Stimulated activated memory B cell treated with anti-CD40 and anti-IgM and Interleukin-4, amounts not matched to agents 10 μg/mL and 1 μg/mL and 100 μg/mL, for 72 hours (primary cell): ENCODE measurements around the gene LENG8.
A peak's percentile ranks its signal among the peaks of the same experiment; 100 is the strongest.
"Not testable (repeated sequence)": the region's sequence is repeated elsewhere in the genome, so short reads cannot be mapped to it uniquely, and the experiment has no call there.

Source experiments
- ATAC-seq: fragments of 150-1000 bp; cut with Tn5 transposase; 2 replicates; pipeline ENCODE4 v1.10.0; 2021
- H3K27ac Mint-ChIP-seq: one replicate; pipeline ENCODE4 v1.8.0; 2022; ENCODE audit warnings: mild to moderate bottlenecking, mixed read lengths
- H3K27me3 Mint-ChIP-seq: one replicate; pipeline ENCODE4 v1.8.0; 2022; ENCODE audit warnings: mixed read lengths
- H3K36me3 Mint-ChIP-seq: one replicate; pipeline ENCODE4 v1.8.0; 2022; ENCODE audit warnings: mixed read lengths
- H3K4me1 Mint-ChIP-seq: one replicate; pipeline ENCODE4 v1.8.0; 2022; ENCODE audit warnings: mixed read lengths
- H3K4me3 Mint-ChIP-seq: one replicate; pipeline ENCODE4 v1.8.0; 2022; ENCODE audit warnings: mild to moderate bottlenecking, moderate library complexity, mixed read lengths
- H3K9me3 Mint-ChIP-seq: one replicate; pipeline ENCODE4 v1.8.0; 2022; ENCODE audit warnings: mixed read lengths

LENG8 gene

DNA sequence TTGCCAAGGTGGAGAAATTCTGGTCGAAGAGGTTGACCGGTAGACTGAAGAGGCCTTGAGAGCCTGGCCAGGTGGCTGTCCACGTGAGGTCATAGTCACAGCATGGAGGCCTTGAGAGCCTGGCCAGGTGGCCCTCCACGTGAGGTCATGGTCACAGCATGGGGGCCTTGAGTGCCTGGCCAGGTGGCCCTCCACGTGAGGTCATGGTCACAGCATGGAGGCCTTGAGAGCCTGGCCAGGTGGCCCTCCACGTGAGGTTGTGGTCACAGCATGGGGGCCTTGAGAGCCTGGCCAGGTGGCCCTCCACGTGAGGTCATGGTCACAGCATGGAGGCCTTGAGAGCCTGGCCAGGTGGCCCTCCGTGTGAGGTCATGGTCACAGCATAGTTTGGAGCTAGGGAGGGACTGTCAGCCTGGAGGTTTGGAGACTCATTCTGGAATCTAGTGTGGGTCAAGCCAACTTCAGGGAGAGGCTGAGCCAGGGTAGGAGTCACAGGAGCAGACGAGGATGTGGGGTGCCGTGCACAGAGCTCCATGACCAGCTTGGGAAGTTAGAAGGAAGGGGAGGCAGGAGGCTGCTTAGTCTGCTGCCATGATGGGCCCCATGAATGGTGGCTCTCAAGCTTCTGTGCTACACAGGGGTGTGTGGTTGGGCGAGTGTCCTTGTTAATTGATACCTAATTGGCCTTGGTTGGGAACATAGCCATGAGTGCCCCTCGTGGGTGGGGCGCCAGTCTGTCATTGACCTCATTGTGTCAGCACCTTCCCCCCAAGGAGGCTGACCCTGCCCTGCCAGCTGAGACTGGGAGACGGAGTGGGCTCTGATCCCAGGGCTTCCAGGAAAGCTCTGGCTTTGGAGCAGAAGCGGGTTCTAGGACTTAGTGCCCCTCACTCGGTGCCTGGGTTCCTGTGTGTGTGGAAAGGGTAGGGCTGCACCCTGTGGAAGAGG lies 10.6 kb downstream of the LENG8 start:
- H3K4me3 Mint-ChIP-seq, result no peak overlapping the region
- H3K9me3 Mint-ChIP-seq, result no peaks in the 10 kb centered on the region
- peaks cover 54% of the 10 kb centered on the region for H3K36me3 Mint-ChIP-seq
- no peak for ATAC-seq
- H3K4me1 Mint-ChIP-seq, result peaks cover 48% of the 10 kb centered on the region
- no peaks in the 10 kb centered on the region for H3K27me3 Mint-ChIP-seq
- no peak overlapping the region for H3K27ac Mint-ChIP-seq

DNA sequence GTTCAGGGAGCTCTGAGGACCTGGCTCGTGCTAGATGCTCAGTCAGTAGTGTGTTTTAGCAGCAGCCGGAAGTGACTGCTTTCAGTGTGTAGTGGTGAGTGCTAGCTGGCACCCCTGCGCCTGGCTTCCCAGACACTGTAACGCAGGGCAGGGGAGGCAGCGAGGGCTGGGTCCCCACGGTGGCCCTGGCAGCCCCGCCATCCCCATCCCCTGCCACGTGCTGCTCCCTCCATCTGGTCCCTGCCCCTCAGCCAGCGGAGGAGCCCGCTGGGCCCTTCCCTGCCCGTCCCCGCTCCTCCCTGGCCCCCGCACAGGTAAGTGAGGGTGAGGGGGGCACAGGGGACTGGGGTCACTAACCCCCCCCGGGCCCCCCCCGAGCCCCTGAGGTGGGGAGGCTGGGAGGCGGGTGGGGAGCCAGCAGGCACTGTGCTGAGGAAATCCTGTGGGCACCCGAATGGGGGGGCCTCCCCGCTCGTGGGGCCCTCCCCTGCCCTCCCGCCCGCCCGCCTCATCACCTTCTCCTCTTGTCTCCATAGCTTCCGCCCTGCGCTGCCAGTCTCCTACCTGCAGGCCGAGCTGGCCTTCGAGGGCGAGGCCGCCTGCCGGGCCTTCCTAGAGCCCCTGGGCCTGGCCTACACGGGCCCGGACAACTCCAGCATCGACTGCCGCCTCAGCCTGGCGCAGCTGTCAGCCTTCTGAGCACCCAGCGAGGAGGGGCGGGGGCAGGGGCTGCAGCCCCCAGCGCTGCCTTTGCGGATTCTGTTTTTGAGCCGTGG lies 11.4 kb downstream of the LENG8 start:
- Mint-ChIP-seq H3K4me1 (peaks cover 52% of the 10 kb centered on the region), H3K9me3 (no peaks in the 10 kb centered on the region), H3K4me3 (no peak overlapping the region), H3K36me3 (peaks cover 46% of the 10 kb centered on the region), H3K27me3 (no peaks in the 10 kb centered on the region), H3K27ac (peak overlapping the region; percentile 22)
- ATAC-seq, result no peak

- peak overlapping the region; percentile 22 for H3K27ac Mint-ChIP-seq
- H3K27me3 Mint-ChIP-seq, result no peaks in the 10 kb centered on the region
- no peak overlapping the region for H3K4me3 Mint-ChIP-seq
- H3K9me3 Mint-ChIP-seq, result no peaks in the 10 kb centered on the region
- peaks cover 42% of the 10 kb centered on the region for H3K36me3 Mint-ChIP-seq
- ATAC-seq, result no peak
- peaks cover 56% of the 10 kb centered on the region for H3K4me1 Mint-ChIP-seq
Observed at GRCh38 chr19:54461210-54461609, 12.2 kb downstream of the LENG8 start.

DNA sequence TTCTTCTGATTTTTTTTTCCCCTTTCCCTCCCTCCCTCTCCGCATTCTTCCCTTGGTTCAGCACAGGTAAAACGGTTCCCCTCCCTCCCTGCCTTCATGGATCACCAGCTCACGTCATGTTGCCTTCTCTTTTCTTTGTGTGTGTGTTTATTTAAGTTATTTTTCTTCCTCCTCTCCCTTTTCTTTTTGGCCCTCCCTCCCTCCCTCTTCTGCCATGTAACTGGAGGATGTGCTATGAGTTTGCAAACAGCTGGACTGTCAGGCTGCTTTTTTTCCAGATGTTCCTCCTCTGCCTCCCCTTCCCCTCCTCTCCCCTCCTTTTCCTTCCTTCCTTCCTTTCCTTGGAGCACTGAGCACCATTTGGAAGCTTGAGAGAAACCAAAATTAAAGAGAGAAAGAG lies 12.6 kb downstream of the LENG8 start:
- Mint-ChIP-seq H3K4me3 (peak overlapping the region; percentile 79), H3K9me3 (no peaks in the 10 kb centered on the region), H3K27me3 (no peaks in the 10 kb centered on the region), H3K27ac (peak overlapping the region; percentile 86), H3K4me1 (peaks cover 56% of the 10 kb centered on the region), H3K36me3 (peaks cover 38% of the 10 kb centered on the region)
- no peak for ATAC-seq

- Mint-ChIP-seq H3K4me1 (peaks cover 56% of the 10 kb centered on the region), H3K27ac (peak overlapping the region; percentile 86), H3K9me3 (no peaks in the 10 kb centered on the region), H3K36me3 (peaks cover 37% of the 10 kb centered on the region), H3K4me3 (peak overlapping the region; percentile 79), H3K27me3 (no peaks in the 10 kb centered on the region)
- ATAC-seq, result no peak
Observed at GRCh38 chr19:54462047-54462654, 13.2 kb downstream of the LENG8 start.

DNA sequence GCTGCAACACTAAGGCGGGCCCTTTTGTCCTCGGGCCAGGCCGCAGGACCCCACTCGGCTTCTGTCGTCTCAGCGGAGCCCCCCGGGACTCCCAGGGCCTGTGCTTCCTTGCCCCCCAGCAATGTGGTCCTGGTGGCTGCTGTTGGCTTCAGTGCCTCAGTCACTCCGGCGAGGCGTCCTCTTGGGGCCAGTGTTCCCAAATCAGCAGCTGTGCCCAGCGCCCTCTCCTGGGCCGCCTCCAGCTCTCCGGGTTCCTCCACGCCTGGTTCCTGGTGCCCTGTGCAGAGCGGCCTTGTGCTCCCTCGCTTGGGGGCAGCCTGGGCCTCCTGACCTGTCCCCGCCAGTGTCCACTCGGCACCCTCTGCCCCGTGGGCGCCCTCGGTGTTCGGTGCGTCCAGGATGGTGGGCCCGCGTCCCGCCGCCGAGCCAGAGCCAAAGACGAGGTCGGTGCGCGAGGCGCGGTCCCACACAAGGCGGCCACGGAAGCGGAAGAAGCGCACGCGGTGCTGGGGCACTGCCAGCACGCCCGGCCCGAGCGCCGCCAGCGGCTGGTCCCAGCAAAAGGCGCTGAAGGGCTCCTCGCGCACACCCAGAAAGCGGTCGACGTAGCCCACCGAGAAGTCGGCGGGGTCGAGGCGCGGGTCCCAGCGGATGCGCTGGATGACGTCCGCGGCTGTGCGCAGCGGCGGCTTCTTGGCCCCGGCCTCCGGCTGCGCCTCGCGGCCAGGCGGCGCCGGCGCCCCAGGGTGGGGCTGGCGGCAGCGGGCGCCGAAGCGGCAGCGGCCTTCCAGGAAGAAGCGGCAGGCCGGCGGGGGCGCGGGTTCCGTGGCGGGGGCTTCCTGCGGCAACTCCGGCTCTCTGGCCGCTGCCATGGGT lies 13.9 kb downstream of the LENG8 start:
- peak; percentile 44 for ATAC-seq
- no peaks in the 10 kb centered on the region for H3K9me3 Mint-ChIP-seq
- peaks cover 56% of the 10 kb centered on the region for H3K4me1 Mint-ChIP-seq
- peak overlapping the region; percentile 85 for H3K4me3 Mint-ChIP-seq
- peaks cover 29% of the 10 kb centered on the region for H3K36me3 Mint-ChIP-seq
- H3K27ac Mint-ChIP-seq, result peak overlapping the region; percentile 86
- H3K27me3 Mint-ChIP-seq, result no peaks in the 10 kb centered on the region

DNA sequence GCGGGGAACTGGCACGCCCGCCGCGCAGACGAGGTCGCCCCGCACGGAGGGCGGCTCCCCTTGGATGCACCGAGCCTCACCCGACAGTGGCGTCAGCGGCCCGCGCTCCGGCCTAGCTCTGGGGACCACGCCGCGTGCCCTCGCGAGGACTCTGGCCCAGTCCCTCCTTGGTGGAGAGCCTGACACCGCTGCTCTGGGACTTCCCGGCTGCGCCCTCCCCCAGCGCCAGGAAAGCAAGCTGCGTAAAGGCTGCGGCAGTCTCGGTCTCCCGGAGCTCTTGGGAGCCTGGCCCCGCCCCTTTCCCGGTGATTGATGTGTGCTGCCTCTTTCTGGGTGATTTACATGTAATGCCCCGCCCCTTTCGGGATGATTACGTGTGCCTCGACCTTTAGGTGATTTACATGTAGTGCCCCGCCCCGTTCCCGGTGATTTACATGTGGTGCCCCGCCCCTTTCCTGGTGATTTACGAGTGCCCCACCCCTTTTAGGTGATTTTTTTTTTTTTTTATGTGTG lies 14.6 kb downstream of the LENG8 start, which contains the start of gene LENG9:
Gene LENG9, minus strand, starts transcription at position 248 of the 513 bp plus-strand sequence. CDS start 252 bp downstream, outside the sequence.
- Mint-ChIP-seq H3K4me1 (peaks cover 49% of the 10 kb centered on the region), H3K27ac (peak within 1 kb of the TSS; percentile 86), H3K4me3 (peak within 1 kb of the TSS; percentile 85), H3K36me3 (peaks cover 22% of the 10 kb centered on the region), H3K9me3 (no peaks in the 10 kb centered on the region), H3K27me3 (peaks cover 3% of the 10 kb centered on the region)
- ATAC-seq, result peak; percentile 77

DNA sequence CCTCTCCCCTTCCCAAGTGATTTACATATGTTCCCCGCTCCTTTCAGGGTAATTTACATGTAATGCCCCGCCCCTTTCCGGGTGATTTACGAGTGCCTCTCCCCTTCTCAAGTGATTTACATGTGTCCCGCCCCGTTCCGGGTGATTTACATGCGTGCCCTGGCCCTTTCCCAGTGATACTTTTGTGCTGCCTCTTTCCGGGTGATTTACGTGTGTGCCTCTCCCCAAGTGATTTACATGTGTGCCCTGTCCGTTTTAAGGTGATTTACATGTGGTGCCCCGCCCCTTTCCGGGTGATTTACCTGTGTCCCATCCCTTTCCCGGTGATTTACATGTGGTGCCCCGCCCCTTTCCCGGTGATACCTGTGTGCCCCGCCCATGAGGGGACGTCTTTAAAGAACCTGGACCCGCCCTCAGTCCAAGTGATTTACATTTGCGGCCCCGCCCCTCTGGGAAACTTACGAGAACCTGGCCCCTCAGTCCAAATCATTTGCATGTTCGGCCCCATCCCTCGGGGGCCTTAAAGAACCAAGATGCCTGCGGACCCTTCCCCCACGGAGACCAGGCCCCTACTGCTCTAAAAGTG lies 15.1 kb downstream of the LENG8 start:
- peaks cover 8% of the 10 kb centered on the region for H3K27me3 Mint-ChIP-seq
- peaks cover 44% of the 10 kb centered on the region for H3K4me1 Mint-ChIP-seq
- H3K36me3 Mint-ChIP-seq, result peaks cover 17% of the 10 kb centered on the region

GRCh38 chr19:54464630-54465425 lies 15.8 kb downstream of the LENG8 start:
- no peaks in the 10 kb centered on the region for H3K9me3 Mint-ChIP-seq
- H3K4me3 Mint-ChIP-seq, result peak overlapping the region; percentile 85
- H3K27me3 Mint-ChIP-seq, result peaks cover 15% of the 10 kb centered on the region
- peaks cover 37% of the 10 kb centered on the region for H3K4me1 Mint-ChIP-seq
- peak overlapping the region; percentile 86 for H3K27ac Mint-ChIP-seq
- peak; percentile 79 for ATAC-seq
- H3K36me3 Mint-ChIP-seq, result peaks cover 11% of the 10 kb centered on the region

More for the DNA sequence above, 15.1 kb downstream of the LENG8 start:
- peak; percentile 74 for ATAC-seq
- Mint-ChIP-seq H3K9me3 (no peaks in the 10 kb centered on the region), H3K27ac (peak overlapping the region; percentile 86), H3K4me3 (peak overlapping the region; percentile 85)

GRCh38 chr19:54465426-54466109 lies 16.6 kb downstream of the LENG8 start:
- peak overlapping the region; percentile 62 for H3K4me3 Mint-ChIP-seq
- H3K27me3 Mint-ChIP-seq, result peaks cover 23% of the 10 kb centered on the region
- H3K4me1 Mint-ChIP-seq, result peaks cover 44% of the 10 kb centered on the region
- no peaks in the 10 kb centered on the region for H3K9me3 Mint-ChIP-seq
- peaks cover 11% of the 10 kb centered on the region for H3K36me3 Mint-ChIP-seq
- H3K27ac Mint-ChIP-seq, result no peak overlapping the region
- ATAC-seq, result no peak

- Mint-ChIP-seq H3K27me3 (peaks cover 28% of the 10 kb centered on the region), H3K4me3 (peak overlapping the region; percentile 62), H3K36me3 (peaks cover 11% of the 10 kb centered on the region), H3K4me1 (peaks cover 48% of the 10 kb centered on the region)
- H3K9me3 Mint-ChIP-seq, H3K27ac Mint-ChIP-seq, ATAC-seq: not testable (repeated sequence)
Observed at GRCh38 chr19:54466110-54466480, 17.1 kb downstream of the LENG8 start.

GRCh38 chr19:54469496-54469934 lies 20.5 kb downstream of the LENG8 start:
- Mint-ChIP-seq H3K4me3 (no peak overlapping the region), H3K4me1 (peaks cover 20% of the 10 kb centered on the region), H3K9me3 (no peaks in the 10 kb centered on the region), H3K27me3 (peaks cover 54% of the 10 kb centered on the region), H3K27ac (no peak overlapping the region), H3K36me3 (no peaks in the 10 kb centered on the region)
- ATAC-seq, result no peak
